WTC11 (cell line): Measurements from ENCODE around the gene PTPRN2. TPM values are rescaled to one million over a fixed set of nuclear protein-coding genes. Genes with fewer than 3 reads are reported as not detected.

Source experiments
- ATAC-seq: fragments of 200-7000 bp; cut with Tn5 transposase; 2 replicates; pipeline ENCODE4 v1.10.0; 2021; ENCODE audit warnings: mild to moderate bottlenecking, moderate library complexity
- CTCF ChIA-PET: fragments of 300-600 bp; sonication (Branson Sonifier 250); formaldehyde crosslinking; loops from one replicate; lab custom pipeline; 2021; ENCODE audit warnings: antibody characterized with exemption; lab: Charles Lee
- POLR2A ChIA-PET: fragments of 350-600 bp; sonication (Branson Sonifier 250); formaldehyde crosslinking; loops from one replicate; lab custom pipeline; 2021; ENCODE audit warnings: antibody characterized with exemption; lab: Charles Lee
- DNase-seq: peaks from one replicate; pipeline ENCODE4 v3.0.0; 2021; ENCODE audit warnings: low spot score
- H3K27ac Mint-ChIP-seq: 2 replicates; pipeline ENCODE4 v1.8.0; 2021; ENCODE audit warnings: mixed read lengths
- H3K27me3 Mint-ChIP-seq: 2 replicates; pipeline ENCODE4 v1.8.0; 2021; ENCODE audit warnings: low read depth, mild to moderate bottlenecking, moderate library complexity, mixed read lengths
- H3K36me3 Mint-ChIP-seq: 2 replicates; pipeline ENCODE4 v1.8.0; 2021; ENCODE audit warnings: mixed read lengths
- H3K4me1 Mint-ChIP-seq: 2 replicates; pipeline ENCODE4 v1.8.0; 2022; ENCODE audit warnings: mixed read lengths
- H3K4me3 Mint-ChIP-seq: 2 replicates; pipeline ENCODE4 v1.8.0; 2021; ENCODE audit warnings: mild to moderate bottlenecking, moderate library complexity, mixed read lengths
- H3K9me3 Mint-ChIP-seq: 2 replicates; pipeline ENCODE4 v1.8.0; 2021; ENCODE audit warnings: mixed read lengths
- AR ChIP-seq: fragments of 250-450 bp; sonication (Bioruptor Pico); IDR thresholded peaks from 2 replicates; pipeline ENCODE4 v1.9.0; 2021; ENCODE audit warnings: mild to moderate bottlenecking
- ATF3 ChIP-seq: sonication (generic); formaldehyde crosslinking; conservative IDR thresholded peaks from 2 replicates; pipeline ENCODE4 v1.8.1; 2022; ENCODE audit warnings: mild to moderate bottlenecking, missing genetic modification reagents
- NR1H2 ChIP-seq: sonication (generic); formaldehyde crosslinking; IDR thresholded peaks from 2 replicates; pipeline ENCODE4 v1.9.0; 2021; ENCODE audit warnings: mild to moderate bottlenecking, moderate library complexity, missing genetic modification reagents
- PREB ChIP-seq: sonication (generic); formaldehyde crosslinking; IDR thresholded peaks from 2 replicates; pipeline ENCODE4 v1.8.1; 2022; ENCODE audit warnings: mild to moderate bottlenecking, missing genetic modification reagents, moderate library complexity, borderline replicate concordance
- SP1 ChIP-seq: sonication (generic); formaldehyde crosslinking; conservative IDR thresholded peaks from 2 replicates; pipeline ENCODE4 v1.8.1; 2022; ENCODE audit warnings: missing genetic modification reagents
- TEAD1 ChIP-seq: sonication (generic); formaldehyde crosslinking; IDR thresholded peaks from 2 replicates; pipeline ENCODE4 v1.8.0; 2022; ENCODE audit warnings: mild to moderate bottlenecking, missing genetic modification reagents
- TP53 ChIP-seq: sonication (generic); formaldehyde crosslinking; IDR thresholded peaks from 2 replicates; pipeline ENCODE4 v1.8.1; 2023; ENCODE audit warnings: mild to moderate bottlenecking, missing genetic modification reagents
- USF1 ChIP-seq: sonication (generic); formaldehyde crosslinking; IDR thresholded peaks from 2 replicates; pipeline ENCODE4 v1.8.0; 2022; ENCODE audit warnings: mild to moderate bottlenecking, missing genetic modification reagents
- ZMAT4 ChIP-seq: fragments of 250-450 bp; sonication (Bioruptor Pico); IDR thresholded peaks from 2 replicates; pipeline ENCODE4 v1.9.0; 2021; ENCODE audit warnings: mild to moderate bottlenecking
- ZNF396 ChIP-seq: fragments of 250-450 bp; sonication (Bioruptor Pico); IDR thresholded peaks from 2 replicates; pipeline ENCODE4 v1.8.0; 2021; ENCODE audit warnings: mild to moderate bottlenecking, moderate library complexity, borderline replicate concordance
- total RNA-seq: library from RNA; stranded (reverse); gene quantifications from 3 replicates; pipeline ENCODE4 v1.2.3, GENCODE V29; 2021
- TF ChIP-seq, protein P1 (sequence below): sonication (generic); formaldehyde crosslinking; IDR thresholded peaks from 2 replicates; pipeline ENCODE4 v1.8.1; 2023; ENCODE audit warnings: mild to moderate bottlenecking, missing genetic modification reagents
- TF ChIP-seq, protein P2 (sequence below): sonication (generic); formaldehyde crosslinking; IDR thresholded peaks from 2 replicates; pipeline ENCODE4 v1.8.0; 2023; ENCODE audit warnings: missing genetic modification reagents
- TF ChIP-seq, protein P3 (sequence below): sonication (generic); formaldehyde crosslinking; IDR thresholded peaks from 2 replicates; pipeline ENCODE4 v1.8.0; 2022; ENCODE audit warnings: missing genetic modification reagents
- TF ChIP-seq, protein P4 (sequence below): fragments of 250-450 bp; sonication (Bioruptor Pico); IDR thresholded peaks from 2 replicates; pipeline ENCODE4 v1.9.0; 2021; ENCODE audit warnings: moderate library complexity, mild to moderate bottlenecking, inconsistent platforms, borderline replicate concordance

Gene PTPRN2
- total RNA-seq, 1 experiment from 2014 or later: 4.7 TPM

GRCh38 chr7:157547611-157548010, 1040.0 kb downstream of the PTPRN2 start:
- peaks cover 12% of the 10 kb centered on the region; the same call in 1 of the 2 replicates for H3K36me3 Mint-ChIP-seq
- ATAC-seq (no peak), DNase-seq (no peak)
- peaks cover 18% of the 10 kb centered on the region for H3K9me3 Mint-ChIP-seq
- H3K27ac Mint-ChIP-seq: no peak overlapping the region
- no peaks in the 10 kb centered on the region; the same call in 1 of the 2 replicates for H3K4me1 Mint-ChIP-seq
- no peak overlapping the region for H3K4me3 Mint-ChIP-seq
- peaks cover 3% of the 10 kb centered on the region; the same call in 1 of the 2 replicates for H3K27me3 Mint-ChIP-seq
- TF ChIP-seq, protein P1, sequence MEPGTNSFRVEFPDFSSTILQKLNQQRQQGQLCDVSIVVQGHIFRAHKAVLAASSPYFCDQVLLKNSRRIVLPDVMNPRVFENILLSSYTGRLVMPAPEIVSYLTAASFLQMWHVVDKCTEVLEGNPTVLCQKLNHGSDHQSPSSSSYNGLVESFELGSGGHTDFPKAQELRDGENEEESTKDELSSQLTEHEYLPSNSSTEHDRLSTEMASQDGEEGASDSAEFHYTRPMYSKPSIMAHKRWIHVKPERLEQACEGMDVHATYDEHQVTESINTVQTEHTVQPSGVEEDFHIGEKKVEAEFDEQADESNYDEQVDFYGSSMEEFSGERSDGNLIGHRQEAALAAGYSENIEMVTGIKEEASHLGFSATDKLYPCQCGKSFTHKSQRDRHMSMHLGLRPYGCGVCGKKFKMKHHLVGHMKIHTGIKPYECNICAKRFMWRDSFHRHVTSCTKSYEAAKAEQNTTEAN (CRISPR knock-in tag): no peak
- TF ChIP-seq ZNF396: no peak
- no peak for TF ChIP-seq PREB (CRISPR knock-in tag)
- TF ChIP-seq, protein P2, sequence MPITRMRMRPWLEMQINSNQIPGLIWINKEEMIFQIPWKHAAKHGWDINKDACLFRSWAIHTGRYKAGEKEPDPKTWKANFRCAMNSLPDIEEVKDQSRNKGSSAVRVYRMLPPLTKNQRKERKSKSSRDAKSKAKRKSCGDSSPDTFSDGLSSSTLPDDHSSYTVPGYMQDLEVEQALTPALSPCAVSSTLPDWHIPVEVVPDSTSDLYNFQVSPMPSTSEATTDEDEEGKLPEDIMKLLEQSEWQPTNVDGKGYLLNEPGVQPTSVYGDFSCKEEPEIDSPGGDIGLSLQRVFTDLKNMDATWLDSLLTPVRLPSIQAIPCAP: no peak
- no peak for TF ChIP-seq AR (CRISPR knock-in tag)
- TF ChIP-seq ZMAT4 (CRISPR knock-in tag): no peak
- TF ChIP-seq ATF3: no peak
- no peak for TF ChIP-seq SP1 (CRISPR knock-in tag)
- TF ChIP-seq NR1H2 (CRISPR knock-in tag): no peak
- TF ChIP-seq, protein P3, sequence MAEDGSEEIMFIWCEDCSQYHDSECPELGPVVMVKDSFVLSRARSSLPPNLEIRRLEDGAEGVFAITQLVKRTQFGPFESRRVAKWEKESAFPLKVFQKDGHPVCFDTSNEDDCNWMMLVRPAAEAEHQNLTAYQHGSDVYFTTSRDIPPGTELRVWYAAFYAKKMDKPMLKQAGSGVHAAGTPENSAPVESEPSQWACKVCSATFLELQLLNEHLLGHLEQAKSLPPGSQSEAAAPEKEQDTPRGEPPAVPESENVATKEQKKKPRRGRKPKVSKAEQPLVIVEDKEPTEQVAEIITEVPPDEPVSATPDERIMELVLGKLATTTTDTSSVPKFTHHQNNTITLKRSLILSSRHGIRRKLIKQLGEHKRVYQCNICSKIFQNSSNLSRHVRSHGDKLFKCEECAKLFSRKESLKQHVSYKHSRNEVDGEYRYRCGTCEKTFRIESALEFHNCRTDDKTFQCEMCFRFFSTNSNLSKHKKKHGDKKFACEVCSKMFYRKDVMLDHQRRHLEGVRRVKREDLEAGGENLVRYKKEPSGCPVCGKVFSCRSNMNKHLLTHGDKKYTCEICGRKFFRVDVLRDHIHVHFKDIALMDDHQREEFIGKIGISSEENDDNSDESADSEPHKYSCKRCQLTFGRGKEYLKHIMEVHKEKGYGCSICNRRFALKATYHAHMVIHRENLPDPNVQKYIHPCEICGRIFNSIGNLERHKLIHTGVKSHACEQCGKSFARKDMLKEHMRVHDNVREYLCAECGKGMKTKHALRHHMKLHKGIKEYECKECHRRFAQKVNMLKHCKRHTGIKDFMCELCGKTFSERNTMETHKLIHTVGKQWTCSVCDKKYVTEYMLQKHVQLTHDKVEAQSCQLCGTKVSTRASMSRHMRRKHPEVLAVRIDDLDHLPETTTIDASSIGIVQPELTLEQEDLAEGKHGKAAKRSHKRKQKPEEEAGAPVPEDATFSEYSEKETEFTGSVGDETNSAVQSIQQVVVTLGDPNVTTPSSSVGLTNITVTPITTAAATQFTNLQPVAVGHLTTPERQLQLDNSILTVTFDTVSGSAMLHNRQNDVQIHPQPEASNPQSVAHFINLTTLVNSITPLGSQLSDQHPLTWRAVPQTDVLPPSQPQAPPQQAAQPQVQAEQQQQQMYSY (CRISPR knock-in tag): no peak
- TF ChIP-seq, protein P4, sequence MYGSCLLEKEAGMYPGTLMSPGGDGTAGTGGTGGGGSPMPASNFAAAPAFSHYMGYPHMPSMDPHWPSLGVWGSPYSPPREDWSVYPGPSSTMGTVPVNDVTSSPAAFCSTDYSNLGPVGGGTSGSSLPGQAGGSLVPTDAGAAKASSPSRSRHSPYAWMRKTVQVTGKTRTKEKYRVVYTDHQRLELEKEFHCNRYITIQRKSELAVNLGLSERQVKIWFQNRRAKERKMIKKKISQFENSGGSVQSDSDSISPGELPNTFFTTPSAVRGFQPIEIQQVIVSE (CRISPR knock-in tag): no peak
- no peak for TF ChIP-seq TP53 (CRISPR knock-in tag)
- TF ChIP-seq USF1 (CRISPR knock-in tag): no peak
- no peak for TF ChIP-seq TEAD1 (CRISPR knock-in tag)
- TF ChIP-seq, all 79 proteins: peak for 0
- POLR2A ChIA-PET: no interaction called here
- CTCF ChIA-PET: no interaction called here
